Neural cell (in vitro differentiated cells): ENCODE measurements around the gene SH3TC1. TPM values are rescaled to one million over a fixed set of nuclear protein-coding genes. Genes with fewer than 3 reads are reported as not detected.

ENCODE experiments used
- H2AFZ ChIP-seq: fragments of 200-600, 300-800 bp; sonication (generic), shearing (Covaris generic); 2 replicates; pipeline ENCODE4 v1.6.0; 2014; ENCODE audit warnings: low read depth, mild to moderate bottlenecking, antibody characterized with exemption, low read length, moderate library complexity
- H3F3A ChIP-seq: fragments of 200-600 bp; shearing (Covaris generic); 2 replicates; pipeline ENCODE4 v1.6.1; 2016; ENCODE audit warnings: mild to moderate bottlenecking, moderate library complexity, mixed read lengths, antibody characterized with exemption, low read length; ENCODE audit not compliant: insufficient read depth, poor library complexity, severe bottlenecking
- H3K27ac ChIP-seq: fragments of 200-600, 300-800 bp; sonication (generic), shearing (Covaris generic); 2 replicates; pipeline ENCODE4 v1.5.1; 2014; ENCODE audit warnings: mild to moderate bottlenecking, low read length, moderate library complexity
- H3K27me3 ChIP-seq: fragments of 300-800, 200-600 bp; sonication (generic), shearing (Covaris generic); 2 replicates; pipeline ENCODE4 v1.6.0; 2014; ENCODE audit warnings: mild to moderate bottlenecking, low read depth, low read length, moderate library complexity; ENCODE audit not compliant: insufficient read depth
- H3K36me3 ChIP-seq: fragments of 300-800, 200-600 bp; sonication (generic), shearing (Covaris generic); 2 replicates; pipeline ENCODE4 v1.5.1; 2014; ENCODE audit warnings: mild to moderate bottlenecking, antibody characterized with exemption, low read length, moderate library complexity; ENCODE audit not compliant: insufficient read depth
- H3K4me2 ChIP-seq: fragments of 300-800, 200-600 bp; sonication (generic), shearing (Covaris generic); 2 replicates; pipeline ENCODE4 v1.6.0; 2014; ENCODE audit warnings: mild to moderate bottlenecking, low read length
- H3K4me3 ChIP-seq: fragments of 300-800, 200-600 bp; sonication (generic), shearing (Covaris generic); 2 replicates; pipeline ENCODE4 v1.5.1; 2014; ENCODE audit warnings: mild to moderate bottlenecking, low read length, moderate library complexity
- H3K79me2 ChIP-seq: fragments of 200-600 bp; shearing (Covaris generic); replicated peaks from 2 replicates; pipeline ENCODE4 v1.6.0; 2014; ENCODE audit warnings: mild to moderate bottlenecking, low read length, moderate library complexity; ENCODE audit not compliant: insufficient read depth
- H3K9ac ChIP-seq: fragments of 300-800, 200-600 bp; sonication (generic), shearing (Covaris generic); 2 replicates; pipeline ENCODE4 v1.6.1; 2016; ENCODE audit warnings: mild to moderate bottlenecking, low read length, mixed read lengths
- H3K9me2 ChIP-seq: fragments of 200-600 bp; shearing (Covaris generic); 2 replicates; pipeline ENCODE4 v1.6.1; 2016; ENCODE audit warnings: mild to moderate bottlenecking, low read length, mixed read lengths; ENCODE audit not compliant: insufficient read depth
- H3K9me3 ChIP-seq: fragments of 200-600, 300-800 bp; sonication (generic), shearing (Covaris generic); 2 replicates; pipeline ENCODE4 v1.6.1; 2016; ENCODE audit warnings: mild to moderate bottlenecking, mixed run types, low read length, moderate library complexity, mixed read lengths
- H4K20me1 ChIP-seq: fragments of 200-600 bp; shearing (Covaris generic); 2 replicates; pipeline ENCODE4 v1.6.1; 2016; ENCODE audit warnings: mild to moderate bottlenecking, mixed run types; ENCODE audit not compliant: insufficient read depth
- CTCF ChIP-seq: fragments of 450-650 bp; IDR thresholded peaks from 2 replicates; pipeline ENCODE4 v1.5.1; 2014; ENCODE audit warnings: antibody characterized with exemption, mild to moderate bottlenecking, moderate library complexity; ENCODE audit not compliant: poor library complexity, severe bottlenecking
- EP300 ChIP-seq: fragments of 450-650 bp; conservative IDR thresholded peaks from 2 replicates; pipeline ENCODE4 v1.6.1; 2014; ENCODE audit warnings: antibody characterized with exemption, mild to moderate bottlenecking, moderate library complexity; ENCODE audit not compliant: poor library complexity, severe bottlenecking
- EZH2 ChIP-seq: fragments of 200-600, 300-800 bp; shearing (Covaris generic), sonication (generic); IDR thresholded peaks from 2 replicates; pipeline ENCODE4 v1.6.1; 2014; ENCODE audit warnings: antibody characterized with exemption, low read length, borderline replicate concordance, mild to moderate bottlenecking; ENCODE audit not compliant: insufficient read depth, poor library complexity, severe bottlenecking
- MXI1 ChIP-seq: fragments of 450-650 bp; conservative IDR thresholded peaks from 2 replicates; pipeline ENCODE4 v1.6.1; 2014; ENCODE audit warnings: antibody characterized with exemption, mild to moderate bottlenecking; ENCODE audit not compliant: poor library complexity, severe bottlenecking
- POLR2AphosphoS5 ChIP-seq: IDR thresholded peaks from 2 replicates; pipeline ENCODE4 v1.6.1; 2012
- RAD21 ChIP-seq: fragments of 450-650 bp; conservative IDR thresholded peaks from 2 replicates; pipeline ENCODE4 v1.6.1; 2014; ENCODE audit warnings: antibody characterized with exemption, mild to moderate bottlenecking, moderate library complexity
- REST ChIP-seq: IDR thresholded peaks from 2 replicates; pipeline ENCODE4 v1.6.1; 2012; ENCODE audit warnings: borderline replicate concordance
- SMC3 ChIP-seq: fragments of 450-650 bp; conservative IDR thresholded peaks from 2 replicates; pipeline ENCODE4 v1.6.1; 2014; ENCODE audit warnings: antibody characterized with exemption, mild to moderate bottlenecking, moderate library complexity; ENCODE audit not compliant: poor library complexity
- TAF1 ChIP-seq: IDR thresholded peaks from 2 replicates; pipeline ENCODE4 v1.6.1; 2012; ENCODE audit warnings: low read depth
- polyA plus RNA-seq: library from polyadenylated mRNA; depleted of rRNA; stranded (reverse); fragments of >200 nt; gene quantifications from 2 replicates; pipeline ENCODE4 v1.2.3, GENCODE V29; 2014

Gene SH3TC1
- polyA plus RNA-seq, 1 donor from 2014 or later = not detected

- H3K27me3 ChIP-seq = no peaks in the 10 kb centered on the region
- no peak overlapping the region for H3K9ac ChIP-seq
- no peaks in the 10 kb centered on the region for H3K79me2 ChIP-seq
- no peaks in the 10 kb centered on the region for H3K9me3 ChIP-seq
- no peaks in the 10 kb centered on the region for H3K36me3 ChIP-seq
- H3K9me2 ChIP-seq = no peaks in the 10 kb centered on the region
- no peak for TF ChIP-seq CTCF
- no peak for TF ChIP-seq EZH2
- no peak for TF ChIP-seq SMC3
- TF ChIP-seq RAD21 = no peak
- TF ChIP-seq POLR2AphosphoS5 = no peak
- no peak for TF ChIP-seq TAF1
- no peak for TF ChIP-seq MXI1
- TF ChIP-seq EP300 = no peak
- TF ChIP-seq REST = no peak
- no peaks in the 10 kb centered on the region for H4K20me1 ChIP-seq
- no peak overlapping the region for H3K27ac ChIP-seq
- H2AFZ ChIP-seq = no peak overlapping the region
- no peak overlapping the region for H3K4me2 ChIP-seq
- no peaks in the 10 kb centered on the region for H3F3A ChIP-seq
- no peak overlapping the region for H3K4me3 ChIP-seq
Observed at GRCh38 chr4:8174970-8175369, 24.1 kb upstream of the SH3TC1 start.

GRCh38 chr4:8175686-8176085 is 23.4 kb upstream of the SH3TC1 start:
- no peak overlapping the region for H3K9ac ChIP-seq
- H4K20me1 ChIP-seq = no peaks in the 10 kb centered on the region
- no peak overlapping the region for H3K27ac ChIP-seq
- H3K79me2 ChIP-seq = no peaks in the 10 kb centered on the region
- H3K27me3 ChIP-seq = no peaks in the 10 kb centered on the region
- H3K36me3 ChIP-seq = no peaks in the 10 kb centered on the region
- H3K4me2 ChIP-seq = no peak overlapping the region
- no peaks in the 10 kb centered on the region for H3K9me2 ChIP-seq
- TF ChIP-seq TAF1 = no peak
- no peak for TF ChIP-seq EP300
- no peak for TF ChIP-seq MXI1
- TF ChIP-seq POLR2AphosphoS5 = no peak
- no peak for TF ChIP-seq REST
- TF ChIP-seq EZH2 = no peak
- no peak for TF ChIP-seq CTCF
- TF ChIP-seq SMC3 = no peak
- no peak for TF ChIP-seq RAD21
- H3F3A ChIP-seq = no peaks in the 10 kb centered on the region
- no peaks in the 10 kb centered on the region for H3K9me3 ChIP-seq
- no peak overlapping the region for H2AFZ ChIP-seq
- H3K4me3 ChIP-seq = no peak overlapping the region
